Ishikawa (cell line): ENCODE measurements around the gene NUDT5.

Experiments
- CEBPB ChIP-seq: IDR thresholded peaks from 2 replicates; pipeline ENCODE4 v1.6.1; 2012
- CREB1 ChIP-seq: IDR thresholded peaks from 2 replicates; pipeline ENCODE4 v1.6.1; 2012; ENCODE audit warnings: low read depth
- EP300 ChIP-seq: IDR thresholded peaks from 2 replicates; pipeline ENCODE4 v1.6.1; 2012; ENCODE audit warnings: borderline replicate concordance
- NFIC ChIP-seq: IDR thresholded peaks from 2 replicates; pipeline ENCODE4 v1.6.1; 2012
- TAF1 ChIP-seq: IDR thresholded peaks from 2 replicates; pipeline ENCODE4 v1.6.1; 2012; ENCODE audit warnings: low read depth, mild to moderate bottlenecking
- YY1 ChIP-seq: IDR thresholded peaks from 2 replicates; pipeline ENCODE4 v1.6.1; 2012; ENCODE audit warnings: low read depth
- TF ChIP-seq, protein P1 (sequence below): IDR thresholded peaks from 2 replicates; pipeline ENCODE4 v1.6.1; 2012
- TF ChIP-seq, protein P2 (sequence below): IDR thresholded peaks from 2 replicates; pipeline ENCODE4 v1.6.1; 2012
- TF ChIP-seq, protein P3 (sequence below): IDR thresholded peaks from 2 replicates; pipeline ENCODE4 v1.6.1; 2012; ENCODE audit warnings: low read depth, mild to moderate bottlenecking

DNA sequence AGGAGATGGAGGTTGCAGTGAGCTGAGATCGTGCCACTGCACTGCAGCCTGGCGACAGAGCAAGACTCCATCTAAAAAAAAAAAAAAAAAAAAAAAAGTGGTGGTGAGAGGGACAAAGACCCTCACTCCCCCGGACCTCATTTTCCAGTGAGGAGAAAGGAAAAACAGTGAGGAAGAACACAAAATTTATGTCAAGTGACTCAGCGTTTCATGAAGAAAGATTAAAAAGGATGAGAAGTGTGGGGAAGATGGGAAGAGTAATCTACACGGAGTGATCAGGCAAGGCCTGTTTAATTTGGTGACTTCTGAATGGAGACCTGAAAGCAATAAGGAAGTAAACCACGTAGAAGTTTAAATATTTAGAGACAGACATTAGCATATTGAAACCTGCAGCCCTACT lies 7.0 kb downstream of the NUDT5 start:
- TF ChIP-seq, protein P1, sequence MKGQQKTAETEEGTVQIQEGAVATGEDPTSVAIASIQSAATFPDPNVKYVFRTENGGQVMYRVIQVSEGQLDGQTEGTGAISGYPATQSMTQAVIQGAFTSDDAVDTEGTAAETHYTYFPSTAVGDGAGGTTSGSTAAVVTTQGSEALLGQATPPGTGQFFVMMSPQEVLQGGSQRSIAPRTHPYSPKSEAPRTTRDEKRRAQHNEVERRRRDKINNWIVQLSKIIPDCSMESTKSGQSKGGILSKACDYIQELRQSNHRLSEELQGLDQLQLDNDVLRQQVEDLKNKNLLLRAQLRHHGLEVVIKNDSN = no peak
- TF ChIP-seq, protein P2, sequence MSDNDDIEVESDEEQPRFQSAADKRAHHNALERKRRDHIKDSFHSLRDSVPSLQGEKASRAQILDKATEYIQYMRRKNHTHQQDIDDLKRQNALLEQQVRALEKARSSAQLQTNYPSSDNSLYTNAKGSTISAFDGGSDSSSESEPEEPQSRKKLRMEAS = no peak
- no peak for TF ChIP-seq CREB1
- no peak for TF ChIP-seq EP300
- no peak for TF ChIP-seq TAF1
- TF ChIP-seq, protein P3, sequence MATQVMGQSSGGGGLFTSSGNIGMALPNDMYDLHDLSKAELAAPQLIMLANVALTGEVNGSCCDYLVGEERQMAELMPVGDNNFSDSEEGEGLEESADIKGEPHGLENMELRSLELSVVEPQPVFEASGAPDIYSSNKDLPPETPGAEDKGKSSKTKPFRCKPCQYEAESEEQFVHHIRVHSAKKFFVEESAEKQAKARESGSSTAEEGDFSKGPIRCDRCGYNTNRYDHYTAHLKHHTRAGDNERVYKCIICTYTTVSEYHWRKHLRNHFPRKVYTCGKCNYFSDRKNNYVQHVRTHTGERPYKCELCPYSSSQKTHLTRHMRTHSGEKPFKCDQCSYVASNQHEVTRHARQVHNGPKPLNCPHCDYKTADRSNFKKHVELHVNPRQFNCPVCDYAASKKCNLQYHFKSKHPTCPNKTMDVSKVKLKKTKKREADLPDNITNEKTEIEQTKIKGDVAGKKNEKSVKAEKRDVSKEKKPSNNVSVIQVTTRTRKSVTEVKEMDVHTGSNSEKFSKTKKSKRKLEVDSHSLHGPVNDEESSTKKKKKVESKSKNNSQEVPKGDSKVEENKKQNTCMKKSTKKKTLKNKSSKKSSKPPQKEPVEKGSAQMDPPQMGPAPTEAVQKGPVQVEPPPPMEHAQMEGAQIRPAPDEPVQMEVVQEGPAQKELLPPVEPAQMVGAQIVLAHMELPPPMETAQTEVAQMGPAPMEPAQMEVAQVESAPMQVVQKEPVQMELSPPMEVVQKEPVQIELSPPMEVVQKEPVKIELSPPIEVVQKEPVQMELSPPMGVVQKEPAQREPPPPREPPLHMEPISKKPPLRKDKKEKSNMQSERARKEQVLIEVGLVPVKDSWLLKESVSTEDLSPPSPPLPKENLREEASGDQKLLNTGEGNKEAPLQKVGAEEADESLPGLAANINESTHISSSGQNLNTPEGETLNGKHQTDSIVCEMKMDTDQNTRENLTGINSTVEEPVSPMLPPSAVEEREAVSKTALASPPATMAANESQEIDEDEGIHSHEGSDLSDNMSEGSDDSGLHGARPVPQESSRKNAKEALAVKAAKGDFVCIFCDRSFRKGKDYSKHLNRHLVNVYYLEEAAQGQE = no peak
- TF ChIP-seq YY1 = no peak
- no peak for TF ChIP-seq NFIC
- TF ChIP-seq CEBPB = no peak
